ENCODE measurements around the gene C1orf52. TPM values are rescaled to one million over a fixed set of nuclear protein-coding genes. Genes with fewer than 3 reads are reported as not detected.

Gene C1orf52
- total and polyA plus RNA-seq, 9 of the 15 experiments (the other 6 are each of a cell fraction or from before 2014, with no cell fraction given), result 17.0 to 38.5 (median 33.0) TPM

GRCh38 chr1:85259118-85259911 lies at the start of gene C1orf52 (continued):
- TF ChIP-seq ZNF407 (IDR thresholded peaks at IDR 0.05; ENCODE audit: low read depth), result no peak
- no peak for TF ChIP-seq POLR3A (IDR thresholded peaks at IDR 0.05; ENCODE audit: borderline replicate concordance, extremely low read depth, insufficient read depth, insufficient read length)
- no peak for TF ChIP-seq ASH1L (IDR thresholded peaks at IDR 0.05; ENCODE audit: borderline replicate concordance, low read depth, partially characterized antibody)
- no peak for TF ChIP-seq CREBBP (IDR thresholded peaks at IDR 0.05; ENCODE audit: low read depth, low read length)
- TF ChIP-seq GTF2E2 (tag; IDR thresholded peaks at IDR 0.05), result no peak
- peak in 1 of 2 experiments; percentile 31; a peak in 2 of 4 replicates for TF ChIP-seq NRF1 (conservative IDR thresholded peaks at IDR 0.05 in 1 of 2, IDR thresholded peaks at IDR 0.05 in 1 of 2)
- TF ChIP-seq EGR1 (conservative IDR thresholded peaks at IDR 0.05), result peak; percentile 36
- no peak for TF ChIP-seq IRF2 (CRISPR knock-in tag; IDR thresholded peaks at IDR 0.05)
- TF ChIP-seq RFX1 (IDR thresholded peaks at IDR 0.05), result no peak; the same call in 1 of the 2 replicates
- no peak for TF ChIP-seq BCL6 (CRISPR knock-in tag; IDR thresholded peaks at IDR 0.05)
- TF ChIP-seq PTBP1 (IDR thresholded peaks at IDR 0.05; ENCODE audit: low read depth, low read length), result no peak
- TF ChIP-seq, protein P1, sequence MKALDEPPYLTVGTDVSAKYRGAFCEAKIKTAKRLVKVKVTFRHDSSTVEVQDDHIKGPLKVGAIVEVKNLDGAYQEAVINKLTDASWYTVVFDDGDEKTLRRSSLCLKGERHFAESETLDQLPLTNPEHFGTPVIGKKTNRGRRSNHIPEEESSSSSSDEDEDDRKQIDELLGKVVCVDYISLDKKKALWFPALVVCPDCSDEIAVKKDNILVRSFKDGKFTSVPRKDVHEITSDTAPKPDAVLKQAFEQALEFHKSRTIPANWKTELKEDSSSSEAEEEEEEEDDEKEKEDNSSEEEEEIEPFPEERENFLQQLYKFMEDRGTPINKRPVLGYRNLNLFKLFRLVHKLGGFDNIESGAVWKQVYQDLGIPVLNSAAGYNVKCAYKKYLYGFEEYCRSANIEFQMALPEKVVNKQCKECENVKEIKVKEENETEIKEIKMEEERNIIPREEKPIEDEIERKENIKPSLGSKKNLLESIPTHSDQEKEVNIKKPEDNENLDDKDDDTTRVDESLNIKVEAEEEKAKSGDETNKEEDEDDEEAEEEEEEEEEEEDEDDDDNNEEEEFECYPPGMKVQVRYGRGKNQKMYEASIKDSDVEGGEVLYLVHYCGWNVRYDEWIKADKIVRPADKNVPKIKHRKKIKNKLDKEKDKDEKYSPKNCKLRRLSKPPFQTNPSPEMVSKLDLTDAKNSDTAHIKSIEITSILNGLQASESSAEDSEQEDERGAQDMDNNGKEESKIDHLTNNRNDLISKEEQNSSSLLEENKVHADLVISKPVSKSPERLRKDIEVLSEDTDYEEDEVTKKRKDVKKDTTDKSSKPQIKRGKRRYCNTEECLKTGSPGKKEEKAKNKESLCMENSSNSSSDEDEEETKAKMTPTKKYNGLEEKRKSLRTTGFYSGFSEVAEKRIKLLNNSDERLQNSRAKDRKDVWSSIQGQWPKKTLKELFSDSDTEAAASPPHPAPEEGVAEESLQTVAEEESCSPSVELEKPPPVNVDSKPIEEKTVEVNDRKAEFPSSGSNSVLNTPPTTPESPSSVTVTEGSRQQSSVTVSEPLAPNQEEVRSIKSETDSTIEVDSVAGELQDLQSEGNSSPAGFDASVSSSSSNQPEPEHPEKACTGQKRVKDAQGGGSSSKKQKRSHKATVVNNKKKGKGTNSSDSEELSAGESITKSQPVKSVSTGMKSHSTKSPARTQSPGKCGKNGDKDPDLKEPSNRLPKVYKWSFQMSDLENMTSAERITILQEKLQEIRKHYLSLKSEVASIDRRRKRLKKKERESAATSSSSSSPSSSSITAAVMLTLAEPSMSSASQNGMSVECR (CRISPR knock-in tag; IDR thresholded peaks at IDR 0.05), result 0 out of 2 replicates have a peak, but pooled peaks have one; percentile 29
- TF ChIP-seq PCBP2 (IDR thresholded peaks at IDR 0.05; ENCODE audit: low read depth, low read length, poor library complexity, severe bottlenecking), result no peak
- TF ChIP-seq DIDO1 (tag; IDR thresholded peaks at IDR 0.05; ENCODE audit: low read depth), result no peak
